HT1080 (cell line): ENCODE measurements around the gene RUVBL2. TPM values are rescaled to one million over a fixed set of nuclear protein-coding genes. Genes with fewer than 3 reads are reported as not detected.

Experiments used
- DNase-seq: peaks from one replicate; pipeline ENCODE4 v3.0.0-alpha.2; 2015; ENCODE audit warnings: low read depth
- total RNA-seq: library from RNA; depleted of rRNA; stranded (reverse); fragments of >200 nt; shearing (Covaris generic); gene quantifications from 2 replicates; pipeline ENCODE4 v1.2.3, GENCODE V29; 2014

The RUVBL2 gene
- total RNA-seq, 1 experiment from 2014 or later = 498 TPM

DNA sequence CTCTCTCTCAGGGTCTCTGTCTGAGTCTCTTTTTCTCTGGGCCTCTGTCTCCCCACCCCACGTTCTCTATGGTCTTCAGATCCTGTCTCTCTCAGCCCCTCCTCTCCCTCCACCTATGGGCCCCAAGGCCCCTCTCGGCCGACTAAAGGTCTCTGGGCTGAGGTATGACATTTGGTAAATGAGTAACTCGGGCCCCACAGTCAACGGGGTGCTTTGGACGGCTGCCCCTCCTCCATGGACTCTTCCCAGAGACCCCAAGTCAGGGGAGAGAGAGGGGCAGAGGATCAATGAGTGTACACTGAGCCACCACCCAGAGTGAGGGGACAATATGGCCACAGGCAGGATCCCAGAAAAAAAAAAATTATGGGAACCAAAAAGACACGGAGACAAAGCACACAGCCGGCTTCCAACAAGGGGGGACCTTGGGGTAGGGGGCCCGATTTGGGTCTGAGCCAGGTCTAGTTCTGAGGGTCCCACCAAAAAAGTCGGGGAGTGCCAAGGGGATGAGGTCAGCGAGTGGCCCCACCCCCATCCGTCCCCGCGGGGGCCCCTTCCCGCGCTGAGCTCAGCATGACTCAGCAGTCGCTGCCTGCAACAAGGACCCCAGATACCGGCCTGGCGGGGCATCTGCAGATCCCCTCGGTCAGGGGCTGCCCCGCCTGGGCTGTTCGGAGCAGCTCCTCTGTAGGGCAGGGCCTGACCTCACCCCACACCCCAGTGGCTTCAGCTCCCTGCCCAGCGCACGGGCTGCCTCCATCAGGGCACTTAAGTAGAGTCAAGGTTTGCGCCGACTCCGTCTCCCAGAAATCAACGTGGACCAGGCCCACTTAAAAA lies 30.1 kb upstream of the RUVBL2 start:
- DNase-seq = peak; percentile 79

- no peak for DNase-seq
Observed at GRCh38 chr19:48964205-48965039, 29.3 kb upstream of the RUVBL2 start.

- DNase-seq = peak; percentile 96
Observed at GRCh38 chr19:48965040-48965805, 28.5 kb upstream of the RUVBL2 start, which contains the start of gene FTL. Gene FTL, plus strand, starts transcription at chr19:48965309. Its CDS starts 199 bp downstream, at chr19:48965508.

DNA sequence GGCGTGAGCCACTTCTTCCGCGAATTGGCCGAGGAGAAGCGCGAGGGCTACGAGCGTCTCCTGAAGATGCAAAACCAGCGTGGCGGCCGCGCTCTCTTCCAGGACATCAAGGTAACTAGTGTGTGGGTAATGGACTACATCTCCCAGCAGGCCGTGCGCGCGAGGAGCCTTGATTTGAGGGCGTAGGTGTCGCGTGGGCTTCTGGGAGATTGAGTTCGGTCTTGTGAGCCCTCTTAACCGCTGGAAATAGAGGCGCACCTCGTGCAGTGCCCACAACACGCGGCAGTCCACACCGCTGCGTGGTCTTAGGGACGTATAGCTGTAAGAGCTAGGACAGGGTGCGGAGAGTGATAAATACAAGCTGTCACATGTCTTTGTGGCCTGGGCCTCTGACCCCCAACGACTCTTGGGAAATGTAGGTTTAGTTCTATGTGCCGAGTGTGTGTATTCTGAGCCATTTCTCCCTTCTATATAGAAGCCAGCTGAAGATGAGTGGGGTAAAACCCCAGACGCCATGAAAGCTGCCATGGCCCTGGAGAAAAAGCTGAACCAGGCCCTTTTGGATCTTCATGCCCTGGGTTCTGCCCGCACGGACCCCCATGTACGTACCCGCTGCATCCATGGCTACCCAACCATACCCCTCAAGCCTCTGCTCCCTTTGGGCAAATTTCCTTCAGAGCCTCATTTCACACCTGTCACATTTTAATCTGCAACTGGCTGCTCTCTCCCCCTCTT lies 27.7 kb upstream of the RUVBL2 start:
- peak; percentile 79 for DNase-seq

- no peak for DNase-seq
Observed at GRCh38 chr19:48966541-48967345, 26.9 kb upstream of the RUVBL2 start.

GRCh38 chr19:48967346-48968178 lies 26.1 kb upstream of the RUVBL2 start:
- peak; percentile 63 for DNase-seq

DNA sequence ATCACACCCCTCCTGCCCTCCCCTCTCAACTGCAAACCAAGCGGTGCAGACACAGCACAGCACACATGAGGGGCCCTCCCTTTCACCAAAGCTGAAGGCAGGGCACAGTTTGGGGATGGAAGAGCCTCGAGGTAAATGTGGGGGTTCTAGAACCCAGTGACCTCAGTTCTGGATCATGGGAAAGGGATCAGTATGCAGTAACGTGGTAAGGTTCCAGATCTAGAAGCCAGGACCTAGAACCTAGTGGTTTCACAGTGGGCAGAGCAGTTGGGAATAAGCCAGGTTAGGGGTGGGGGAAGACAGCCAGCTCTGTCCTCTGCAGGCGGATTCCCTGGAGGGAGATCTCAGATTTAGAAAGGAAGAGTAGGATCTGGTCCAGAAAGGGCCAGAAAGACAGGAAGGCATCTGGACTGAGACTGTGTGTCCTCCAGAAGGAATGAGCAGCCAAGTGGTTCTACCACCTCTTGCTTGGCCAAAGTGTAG lies 25.5 kb upstream of the RUVBL2 start:
- no peak for DNase-seq

DNA sequence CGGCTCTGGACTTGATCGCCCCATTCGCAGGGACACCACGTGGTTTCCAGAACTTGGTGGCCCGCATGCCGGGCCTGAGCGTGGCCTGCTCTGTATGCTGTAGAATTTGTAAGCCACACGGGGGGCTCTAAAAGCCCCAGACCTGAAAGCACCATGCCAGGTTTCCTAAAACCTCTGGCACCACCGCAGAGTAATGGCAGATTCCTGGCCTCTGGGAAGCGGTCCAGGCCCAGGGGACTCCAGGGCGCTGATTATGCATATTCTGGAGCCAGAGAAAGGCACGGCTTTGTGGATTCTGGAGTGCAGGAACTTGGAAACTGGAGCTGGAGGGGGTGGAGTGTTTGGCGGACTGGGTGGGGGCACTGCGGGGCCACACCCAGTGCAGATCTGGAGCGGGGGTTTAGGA lies 24.9 kb upstream of the RUVBL2 start:
- no peak for DNase-seq

GRCh38 chr19:48969276-48970138 lies 24.2 kb upstream of the RUVBL2 start:
- no peak for DNase-seq

GRCh38 chr19:48970139-48970766 lies 23.4 kb upstream of the RUVBL2 start:
- DNase-seq = peak; percentile 51

DNA sequence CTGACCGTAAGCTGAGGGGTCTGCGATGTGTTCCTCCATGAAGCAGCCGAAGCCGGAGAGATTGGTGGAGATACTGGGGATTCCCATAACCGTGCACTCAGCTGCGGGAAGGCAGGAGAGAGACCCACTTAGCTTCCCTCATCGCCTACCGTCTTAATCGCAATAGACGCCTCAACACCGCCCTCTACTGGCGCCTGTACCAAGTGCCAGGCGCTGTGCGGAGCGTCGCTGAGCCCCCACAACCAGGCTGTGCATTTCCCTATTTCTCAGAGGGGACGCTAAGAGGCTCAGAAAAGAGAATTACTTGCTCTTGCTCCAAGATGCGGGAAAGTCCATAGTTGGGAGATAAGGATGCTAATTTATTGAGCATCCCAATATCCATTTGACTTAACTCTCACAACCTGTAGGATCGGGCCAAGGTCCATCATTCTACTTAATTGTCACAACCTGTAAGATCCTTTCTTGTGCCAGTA lies 22.7 kb upstream of the RUVBL2 start:
- peak; percentile 65 for DNase-seq

GRCh38 chr19:48975947-48976847 lies 17.5 kb upstream of the RUVBL2 start:
- peak; percentile 56 for DNase-seq

- no peak for DNase-seq
Observed at GRCh38 chr19:48977061-48977460, 16.6 kb upstream of the RUVBL2 start.

GRCh38 chr19:48982280-48982679 lies 11.4 kb upstream of the RUVBL2 start:
- no peak for DNase-seq

GRCh38 chr19:48985711-48986110 lies 8.0 kb upstream of the RUVBL2 start:
- DNase-seq = no peak

- DNase-seq = no peak
Observed at GRCh38 chr19:48986211-48986610, 7.5 kb upstream of the RUVBL2 start.
